Adrenal gland (tissue), 12 donors: ENCODE data around the gene NQO2. TPM values are rescaled to one million over a fixed set of nuclear protein-coding genes. Genes with fewer than 3 reads are reported as not detected.

Experiments used
- DNase-seq, 7 donors: peaks; one replicate each; pipeline ENCODE4 v3.0.0-alpha.2; 2019 to 2020
- H3K27ac ChIP-seq, 5 donors: fragments of 200-600 bp; sonication (generic) in 4 of 5; 1 replicate in 3 of 5; 2 replicates in 2 of 5; pipeline versions ENCODE4 v1.5.1 to v1.8.0; 2016 to 2020; ENCODE audit warnings: mild to moderate bottlenecking in 1 of 5
- H3K27me3 ChIP-seq: fragments of 200-600 bp; 2 replicates; pipeline ENCODE4 v1.8.0; 2021
- H3K36me3 ChIP-seq, 2 donors: fragments of 200-600 bp; replicated peaks in 1 of 2; 1 replicate in 1 of 2; 2 replicates in 1 of 2; pipeline versions ENCODE4 v1.5.1 to v1.8.0; 2018 to 2022
- H3K4me1 ChIP-seq, 2 donors: fragments of 200-600 bp; replicated peaks in 1 of 2; 1 replicate in 1 of 2; 2 replicates in 1 of 2; pipeline versions ENCODE4 v1.5.1 to v1.8.0; 2018 to 2021
- H3K4me3 ChIP-seq, 4 donors: fragments of 200-600 bp; sonication (generic) in 3 of 4; one replicate each; pipeline ENCODE4 v1.5.1; 2016 to 2018
- H3K9me3 ChIP-seq, 3 donors: fragments of 200-600 bp; sonication (generic) in 1 of 3; replicated peaks in 1 of 3; 1 replicate in 2 of 3; 2 replicates in 1 of 3; pipeline versions ENCODE4 v1.5.1 to v1.8.0; 2016 to 2021
- POLR2A ChIP-seq, 2 donors: fragments of 450-650 bp; IDR thresholded peaks; one replicate each; pipeline ENCODE4 v1.6.1; 2017; ENCODE audit warnings: antibody characterized with exemption in 2 of 2, mild to moderate bottlenecking in 2 of 2, moderate library complexity in 1 of 2
- WGBS, 4 donors: extraction: QIAGEN DNeasy Blood & Tissue Kit in 2 of 4; methylation state at CpG; one replicate each; pipeline versions ENCODE4 v1.1.5 to v1.1.7; 2013 to 2017; 5-methylcytosine and 5-hydroxymethylcytosine counted together
- intact Hi-C, 2 donors: fragments of 100-400 bp; cut with DNase I; formaldehyde crosslinking; loops; one replicate each; pipeline versions ENCODE4 v1.14.1 to v1.15.0; 2022 to 2023
- polyA plus RNA-seq, 3 donors: library from polyadenylated mRNA; stranded (reverse); fragments of 200-250 nt in 2 of 3; fragments of 350-450 nt in 1 of 3; fragmentation: Illumina TruSeq in 1 of 3; extraction: RNeasy Lipid Tissue Mini Kit (QIAGEN cat#74804) in 1 of 3; gene quantifications; one replicate each; pipeline ENCODE4 v1.2.3, GENCODE V29; 2013 to 2014
- total RNA-seq, 9 donors: library from RNA; depleted of rRNA in 4 of 9; stranded (reverse); fragments of >200 nt in 4 of 9; fragments of 120-200 nt in 1 of 9; fragmentation: NEBNext Ultra II Directional in 1 of 9; extraction: Animal tissue kit (Norgen Biotek cat#: 25700) in 1 of 9; gene quantifications; one replicate each; pipeline versions ENCODE4 v1.1.0 to v1.2.4, GENCODE V29; 2013 to 2023
- TF ChIP-seq, protein P1 (sequence below), 6 experiments: fragments of 450-650 bp in 4 of 6; fragments of 200-600 bp in 2 of 6; sonication (generic) in 1 of 6; IDR thresholded peaks; 1 replicate in 5 of 6; 2 replicates in 1 of 6; pipeline versions ENCODE4 v1.5.1 to v1.8.0; 2016 to 2021; ENCODE audit warnings: antibody characterized with exemption in 6 of 6, mild to moderate bottlenecking in 2 of 6, moderate library complexity in 1 of 6
- donor health status: healthy with polysubstance abuse.
- donor health status: Bipolar disorder and iron deficiency.
- donor health status: DM: yes; HTN: yes; CAD: no.
- donor health status: DM: no; HTN: no; CAD: no.
- donor health status: DM: no; HTN: no; CAD: no.
- donor health status: DM: yes; HTN: yes; CAD: no.

The NQO2 gene
- total and polyA plus RNA-seq, 12 donors = 100 to 200 (median 157) TPM

- WGBS, 4 donors = 61 to 79% (median 71%) methylated on average over 6 to 18 of the region's 18 CpGs
- Histone ChIP-seq H3K9me3 (no peaks in the 10 kb centered on the region), H3K36me3 (peaks cover 0 to 40% of the 10 kb centered on the region in 2 donors), H3K27me3 (no peaks in the 10 kb centered on the region), H3K4me3 (no peak overlapping the region), H3K4me1 (peaks cover 14 to 55% of the 10 kb centered on the region in 2 donors), H3K27ac (peak overlapping the region in 3 of 5 donors; percentile 46 to 81 (median 62))
- intact Hi-C loops = no loop called here
- TF ChIP-seq, protein P1, sequence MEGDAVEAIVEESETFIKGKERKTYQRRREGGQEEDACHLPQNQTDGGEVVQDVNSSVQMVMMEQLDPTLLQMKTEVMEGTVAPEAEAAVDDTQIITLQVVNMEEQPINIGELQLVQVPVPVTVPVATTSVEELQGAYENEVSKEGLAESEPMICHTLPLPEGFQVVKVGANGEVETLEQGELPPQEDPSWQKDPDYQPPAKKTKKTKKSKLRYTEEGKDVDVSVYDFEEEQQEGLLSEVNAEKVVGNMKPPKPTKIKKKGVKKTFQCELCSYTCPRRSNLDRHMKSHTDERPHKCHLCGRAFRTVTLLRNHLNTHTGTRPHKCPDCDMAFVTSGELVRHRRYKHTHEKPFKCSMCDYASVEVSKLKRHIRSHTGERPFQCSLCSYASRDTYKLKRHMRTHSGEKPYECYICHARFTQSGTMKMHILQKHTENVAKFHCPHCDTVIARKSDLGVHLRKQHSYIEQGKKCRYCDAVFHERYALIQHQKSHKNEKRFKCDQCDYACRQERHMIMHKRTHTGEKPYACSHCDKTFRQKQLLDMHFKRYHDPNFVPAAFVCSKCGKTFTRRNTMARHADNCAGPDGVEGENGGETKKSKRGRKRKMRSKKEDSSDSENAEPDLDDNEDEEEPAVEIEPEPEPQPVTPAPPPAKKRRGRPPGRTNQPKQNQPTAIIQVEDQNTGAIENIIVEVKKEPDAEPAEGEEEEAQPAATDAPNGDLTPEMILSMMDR (IDR thresholded peaks at IDR 0.05) = no peak
- TF ChIP-seq POLR2A (IDR thresholded peaks at IDR 0.05) = no peak
- DNase-seq = peak in 5 of 7 donors; percentile 35 to 65 (median 51)
Measured at GRCh38 chr6:2958331-2958711, 41.4 kb upstream of the NQO2 start.

DNA sequence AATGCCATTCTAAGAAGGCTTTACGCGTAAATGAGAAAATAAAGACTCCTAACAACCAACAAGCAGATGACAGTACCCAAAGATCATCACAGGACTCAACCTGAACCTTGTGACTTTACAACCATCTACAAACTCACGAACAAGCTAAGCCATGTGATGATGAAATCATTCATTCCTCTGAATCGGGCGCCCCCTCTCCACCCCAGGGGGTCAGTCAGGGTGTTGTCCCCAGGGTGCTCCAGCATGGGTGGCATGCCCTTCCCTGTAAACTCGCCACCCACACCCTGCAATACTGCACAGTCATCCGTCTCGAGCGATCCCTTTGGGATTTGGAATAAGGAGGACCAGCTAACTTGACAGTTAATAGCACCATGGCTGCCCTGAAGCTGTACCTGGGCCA, 40.9 kb upstream of the NQO2 start:
- Histone ChIP-seq H3K27me3 (no peaks in the 10 kb centered on the region), H3K27ac (peak overlapping the region in 3 of 5 donors; percentile 46 to 81 (median 62)), H3K4me3 (no peak overlapping the region), H3K4me1 (peaks cover 14 to 59% of the 10 kb centered on the region in 2 donors), H3K9me3 (no peaks in the 10 kb centered on the region), H3K36me3 (peaks cover 0 to 36% of the 10 kb centered on the region in 2 donors)
- 85 to 91% (median 87%) methylated on average over 5 to 9 of the region's 9 CpGs for WGBS, 4 donors
- DNase-seq = peak in 2 of 7 donors; percentile 16 to 49
- TF ChIP-seq, protein P1 (IDR thresholded peaks at IDR 0.05) = no peak
- no peak for TF ChIP-seq POLR2A (IDR thresholded peaks at IDR 0.05)
- intact Hi-C loops = no loop called here

GRCh38 chr6:2959909-2960719, 39.6 kb upstream of the NQO2 start:
- Histone ChIP-seq H3K4me3 (no peak overlapping the region), H3K4me1 (peaks cover 14 to 59% of the 10 kb centered on the region in 2 donors), H3K9me3 (no peaks in the 10 kb centered on the region), H3K36me3 (peaks cover 0 to 22% of the 10 kb centered on the region in 2 donors), H3K27me3 (no peaks in the 10 kb centered on the region), H3K27ac (peak overlapping the region in 2 of 5 donors; percentile 44 to 62)
- WGBS, 4 donors = 76 to 87% (median 79%) methylated on average over 12 of the region's 12 CpGs
- peak in 2 of 7 donors; percentile 20 to 50 for DNase-seq
- TF ChIP-seq, protein P1 (IDR thresholded peaks at IDR 0.05) = no peak
- no peak for TF ChIP-seq POLR2A (IDR thresholded peaks at IDR 0.05)
- intact Hi-C loops = no loop called here

DNA sequence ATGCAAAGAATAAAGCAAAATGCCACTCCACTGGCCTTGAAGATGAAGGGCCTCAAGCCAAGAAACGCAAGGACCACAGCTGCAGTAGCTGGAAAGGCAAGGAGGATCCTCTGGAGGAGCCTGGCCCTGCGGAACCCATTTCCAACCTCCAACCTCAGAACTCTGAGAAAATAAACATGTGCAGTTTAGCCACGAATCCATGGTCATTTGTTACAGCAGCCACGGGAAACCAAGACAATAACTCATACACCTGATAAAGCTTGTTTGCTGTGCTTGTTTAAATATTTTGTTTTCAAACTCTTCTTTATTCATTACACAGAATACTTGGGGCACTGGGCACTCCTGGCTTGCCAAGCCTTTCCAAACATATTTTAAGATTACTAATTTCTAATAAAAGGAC, 38.8 kb upstream of the NQO2 start:
- intact Hi-C loops = no loop called here
- Histone ChIP-seq H3K4me1 (peaks cover 14 to 59% of the 10 kb centered on the region in 2 donors), H3K27ac (peak overlapping the region in 2 of 5 donors; percentile 44 to 50)

More for the DNA sequence above, 38.8 kb upstream of the NQO2 start:
- Histone ChIP-seq H3K4me3 (no peak overlapping the region), H3K36me3 (peaks cover 0 to 14% of the 10 kb centered on the region in 2 donors), H3K9me3 (no peaks in the 10 kb centered on the region), H3K27me3 (no peaks in the 10 kb centered on the region)
- WGBS, 4 donors = 22 to 44% (median 35%) methylated on average over 4 of the region's 4 CpGs
- DNase-seq = peak in 1 of 7 donors; percentile 43
- TF ChIP-seq, protein P1 (IDR thresholded peaks at IDR 0.05) = no peak
- TF ChIP-seq POLR2A (IDR thresholded peaks at IDR 0.05) = no peak
